IMR-90 (cell line): ENCODE results near the gene GALNT12. TPM values are rescaled to one million over a fixed set of nuclear protein-coding genes. Genes with fewer than 3 reads are reported as not detected.
A peak's percentile ranks its signal among the peaks of the same experiment; 100 is the strongest.

ENCODE experiments used
- ATAC-seq: fragments of 200-7000 bp; cut with Tn5 transposase; 2 replicates; pipeline ENCODE4 v1.9.1; 2020; ENCODE audit warnings: low read depth, mild to moderate bottlenecking, moderate library complexity
- BruUV-seq: library from RNA; stranded (reverse); fragments of 400-500 nt; replicated peaks from 2 replicates; lab custom pipeline; 2021; lab: Mats Ljungman, UMichigan
- CTCF ChIA-PET: fragments of 300-600 bp; formaldehyde crosslinking; extraction: SDS; loops from one replicate; lab custom pipeline; 2021; ENCODE audit warnings: antibody characterized with exemption; lab: Yijun Ruan, JAX
- POLR2A ChIA-PET: fragments of 300-600 bp; sonication (Branson Sonifier 250); formaldehyde crosslinking; loops from one replicate; lab custom pipeline; 2022; ENCODE audit warnings: antibody characterized with exemption; ENCODE audit not compliant: unreplicated experiment; lab: Charles Lee
- DNase-seq: peaks from one replicate; pipeline ENCODE4 v3.0.0; 2013
- H2AFZ ChIP-seq: replicated peaks from 2 replicates; pipeline ENCODE3; 2013; ENCODE audit warnings: low read length, mild to moderate bottlenecking; ENCODE audit not compliant: poor library complexity
- H2AK5ac ChIP-seq: 2 replicates; pipeline ENCODE4 v1.6.1; 2013; ENCODE audit warnings: low read depth, low read length, inconsistent platforms
- H2AK9ac ChIP-seq: replicated peaks from 2 replicates; pipeline ENCODE3; 2013; ENCODE audit warnings: mild to moderate bottlenecking, low read depth, low read length, moderate library complexity; ENCODE audit not compliant: poor library complexity
- H2BK120ac ChIP-seq: 2 replicates; pipeline ENCODE4 v1.6.1; 2013; ENCODE audit warnings: low read depth, low read length, inconsistent platforms
- H2BK15ac ChIP-seq: 3 replicates; pipeline ENCODE4 v1.6.1; 2013; ENCODE audit warnings: low read depth, low read length, inconsistent platforms
- H2BK20ac ChIP-seq: 2 replicates; pipeline ENCODE4 v1.6.1; 2013; ENCODE audit warnings: low read depth, mild to moderate bottlenecking, inconsistent platforms, low read length, moderate library complexity
- H2BK5ac ChIP-seq: 2 replicates; pipeline ENCODE4 v1.6.1; 2013; ENCODE audit warnings: mild to moderate bottlenecking, low read depth, low read length, inconsistent platforms; ENCODE audit not compliant: poor library complexity, severe bottlenecking
- H3K14ac ChIP-seq: replicated peaks from 2 replicates; pipeline ENCODE4 v1.6.1; 2013; ENCODE audit warnings: low read depth, low read length, inconsistent platforms
- H3K18ac ChIP-seq: 2 replicates; pipeline ENCODE4 v1.6.1; 2013; ENCODE audit warnings: low read depth, low read length, control low read depth
- H3K23ac ChIP-seq: 2 replicates; pipeline ENCODE4 v1.6.1; 2013; ENCODE audit warnings: low read depth, low read length, inconsistent platforms
- H3K27ac ChIP-seq: 2 replicates; pipeline ENCODE4 v1.5.1; 2013; ENCODE audit warnings: mild to moderate bottlenecking, control low read depth, low read length; ENCODE audit not compliant: insufficient read depth
- H3K27me3 ChIP-seq: 2 replicates; pipeline ENCODE4 v1.6.1; 2013; ENCODE audit warnings: low read length; ENCODE audit not compliant: control insufficient read depth, insufficient read depth
- H3K36me3 ChIP-seq: 2 replicates; pipeline ENCODE4 v1.6.1; 2013; ENCODE audit warnings: low read length, mixed read lengths; ENCODE audit not compliant: control insufficient read depth, insufficient read depth
- H3K4ac ChIP-seq: 2 replicates; pipeline ENCODE4 v1.6.1; 2013; ENCODE audit warnings: low read depth, low read length, inconsistent platforms
- H3K4me1 ChIP-seq: 2 replicates; pipeline ENCODE4 v1.6.1; 2013; ENCODE audit warnings: low read length, mixed read lengths; ENCODE audit not compliant: control insufficient read depth, insufficient read depth
- H3K4me2 ChIP-seq: 2 replicates; pipeline ENCODE4 v1.6.1; 2013; ENCODE audit warnings: low read depth, mild to moderate bottlenecking, control low read depth, low read length, moderate library complexity
- H3K4me3 ChIP-seq: 2 replicates; pipeline ENCODE4 v1.5.1; 2013; ENCODE audit warnings: low read depth, mild to moderate bottlenecking, control low read depth, low read length, moderate library complexity; ENCODE audit not compliant: insufficient read depth
- H3K56ac ChIP-seq: 2 replicates; pipeline ENCODE4 v1.6.1; 2013; ENCODE audit warnings: low read length, inconsistent platforms; ENCODE audit not compliant: insufficient read depth; ENCODE audit errors: extremely low read depth
- H3K79me1 ChIP-seq, 2 experiments: 2 replicates each; pipeline ENCODE4 v1.6.1; 2013; ENCODE audit warnings: low read length in 2 of 2, inconsistent platforms in 1 of 2, low read depth in 1 of 2
- H3K9ac ChIP-seq: 2 replicates; pipeline ENCODE4 v1.6.1; 2013; ENCODE audit warnings: low read depth, low read length, control low read depth
- H3K9me1 ChIP-seq: 2 replicates; pipeline ENCODE4 v1.6.1; 2013; ENCODE audit warnings: low read length, inconsistent platforms; ENCODE audit not compliant: insufficient read depth
- H3K9me3 ChIP-seq: 2 replicates; pipeline ENCODE4 v1.6.1; 2013; ENCODE audit warnings: low read length; ENCODE audit not compliant: control insufficient read depth, insufficient read depth
- H4K20me1 ChIP-seq: 2 replicates; pipeline ENCODE4 v1.6.1; 2013; ENCODE audit warnings: low read length, inconsistent platforms; ENCODE audit not compliant: insufficient read depth
- H4K5ac ChIP-seq: 2 replicates; pipeline ENCODE4 v1.6.1; 2013; ENCODE audit warnings: mild to moderate bottlenecking, low read depth, low read length, control low read depth
- H4K8ac ChIP-seq, 2 experiments: 2 replicates each; pipeline ENCODE4 v1.6.1; 2013; ENCODE audit warnings: low read depth in 2 of 2, low read length in 2 of 2, control low read depth in 1 of 2, inconsistent platforms in 1 of 2
- H4K91ac ChIP-seq: 2 replicates; pipeline ENCODE4 v1.6.1; 2013; ENCODE audit warnings: low read depth, low read length, inconsistent platforms; ENCODE audit not compliant: insufficient read depth
- CEBPB ChIP-seq: IDR thresholded peaks from 2 replicates; pipeline ENCODE4 v1.6.1; 2012; ENCODE audit warnings: low read depth, low read length, improper control_type of control experiment
- MAZ ChIP-seq: IDR thresholded peaks from 2 replicates; pipeline ENCODE4 v1.6.1; 2012; ENCODE audit warnings: low read depth, mild to moderate bottlenecking, low read length, improper control_type of control experiment, moderate library complexity, borderline replicate concordance
- MXI1 ChIP-seq: IDR thresholded peaks from 2 replicates; pipeline ENCODE4 v1.6.1; 2012; ENCODE audit warnings: low read depth, mild to moderate bottlenecking, low read length, moderate library complexity, borderline replicate concordance
- WGBS, 2 experiments: methylation state at CpG; one replicate each; pipeline versions ENCODE4 v1.1.5 to v1.1.7; 2013; ENCODE audit warnings: missing lambda C conversion rate in 2 of 2; ENCODE audit not compliant: insufficient read length in 1 of 2; ENCODE audit errors: extremely low coverage in 2 of 2; 5-methylcytosine and 5-hydroxymethylcytosine counted together
- dilution Hi-C: fragments of 300-500 bp; cut with HindIII; formaldehyde crosslinking; loops from one replicate; pipeline ENCODE4 v1.14.3; 2018; ENCODE audit warnings: low sequenced_read_pairs; ENCODE audit not compliant: unreplicated experiment
- in situ Hi-C: fragments of 300-500 bp; cut with MboI; formaldehyde crosslinking; loops from 3 replicates; pipeline ENCODE4 v1.14.3; 2019; ENCODE audit warnings: low sequenced_read_pairs, inconsistent platforms, mixed read lengths
- intact Hi-C: fragments of 100-400 bp; cut with micrococcal nuclease; formaldehyde crosslinking; loops from 2 replicates; pipeline ENCODE4 v1.10.0; 2022
- polyA plus RNA-seq, 3 experiments: library from polyadenylated mRNA; depleted of rRNA; stranded (reverse); fragments of >200 nt; gene quantifications; 2 replicates each; pipeline ENCODE4 v1.2.3, GENCODE V29; 2012; ENCODE audit warnings: low replicate concordance in 1 of 3
- total RNA-seq: library from RNA; depleted of rRNA; stranded (reverse); fragments of >200 nt; gene quantifications from 2 replicates; pipeline ENCODE4 v1.2.3, GENCODE V29; 2012

The GALNT12 gene
- total and polyA plus RNA-seq, 2 of the 4 experiments (the other 2 are of a cell fraction), result 2.3 to 2.5 TPM

DNA sequence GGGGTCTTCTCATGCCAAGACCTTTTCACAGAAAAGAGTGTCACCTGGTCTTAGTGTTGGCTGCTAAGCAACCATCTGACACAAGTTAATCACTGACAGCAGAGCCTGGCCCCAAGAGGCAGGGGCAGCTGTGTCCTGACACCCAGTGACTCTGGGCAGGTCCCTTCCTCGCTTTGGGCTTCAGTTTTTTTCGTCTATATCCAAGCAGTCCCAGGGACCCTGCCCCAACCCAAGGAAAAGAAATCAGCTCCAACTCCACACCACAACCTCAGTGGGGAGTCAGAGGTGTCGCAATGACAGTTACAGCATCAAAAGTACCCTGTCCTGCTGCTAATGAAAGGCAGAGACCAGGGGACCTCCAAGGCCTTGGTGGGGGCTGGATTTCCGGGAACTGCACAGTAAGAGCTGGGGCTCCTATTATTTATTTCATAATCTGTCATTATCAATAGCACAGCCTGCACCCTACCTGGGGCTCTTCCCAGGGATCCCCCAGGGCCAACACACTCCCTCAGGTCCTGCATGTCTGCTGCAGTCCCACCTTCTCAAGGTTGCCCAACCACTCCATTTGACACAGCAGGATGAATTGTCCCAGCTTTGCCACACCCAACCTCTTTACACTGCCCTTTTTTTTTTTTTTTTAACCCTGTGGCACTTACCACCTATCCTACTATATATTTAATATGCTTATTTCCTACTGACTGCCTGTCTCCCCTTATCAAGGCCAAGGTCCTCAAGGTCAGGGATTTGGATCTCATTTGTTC, 20.5 kb upstream of the GALNT12 start:
- 100% methylated on average over 1 of the region's 4 CpGs; no CpG with 5 or more reads in 1 of the 2 experiments for WGBS, 2 experiments
- TF ChIP-seq CEBPB (peak; percentile 70), MXI1 (no peak), MAZ (no peak)
- Histone ChIP-seq H3K79me1 (peaks cover 31 to 51% of the 10 kb centered on the region in 2 experiments), H2AFZ (no peak overlapping the region), H2AK5ac (no peak overlapping the region), H3K27ac (no peak overlapping the region), H2BK120ac (no peak overlapping the region), H2BK5ac (no peak overlapping the region), H3K18ac (no peak overlapping the region), H4K20me1 (peaks cover 19% of the 10 kb centered on the region), H3K4me3 (no peak overlapping the region), H4K8ac (no peak overlapping the region), H3K9me3 (no peaks in the 10 kb centered on the region), H2AK9ac (peak overlapping the region; percentile 15), H3K4ac (no peak overlapping the region), H3K27me3 (no peaks in the 10 kb centered on the region), H2BK15ac (no peak overlapping the region), H3K14ac (no peak overlapping the region), H3K9ac (no peak overlapping the region), H3K4me1 (peaks cover 4% of the 10 kb centered on the region), H3K56ac (no peak overlapping the region), H4K91ac (no peak overlapping the region), H2BK20ac (no peak overlapping the region), H3K36me3 (peaks cover 31% of the 10 kb centered on the region), H3K9me1 (peaks cover 18% of the 10 kb centered on the region), H4K5ac (no peak overlapping the region), H3K4me2 (no peak overlapping the region), H3K23ac (no peak overlapping the region)
- CTCF ChIA-PET, result no interaction called here
- DNase-seq (no peak), ATAC-seq (no peak)
- in situ Hi-C loops (no loop called here), dilution Hi-C loops (no loop called here), intact Hi-C loops (no loop called here)
- POLR2A ChIA-PET, result no interaction called here
- BruUV-seq, result no TSS peak
